Activated CD4-positive, alpha-beta T cell treated with anti-CD3 and anti-CD28 coated beads for 36 hours (primary cell): ENCODE measurements around the gene PNMA8B. TPM values are rescaled to one million over a fixed set of nuclear protein-coding genes. Genes with fewer than 3 reads are reported as not detected.
"Not testable (repeated sequence)": the region's sequence is repeated elsewhere in the genome, so short reads cannot be mapped to it uniquely, and the experiment has no call there.

ENCODE experiments used
- ATAC-seq: fragments of 200-7000 bp; cut with Tn5 transposase; one replicate; pipeline ENCODE4 v1.10.0; 2021; ENCODE audit warnings: mild to moderate bottlenecking, moderate library complexity
- CTCF ChIA-PET: fragments of 350-600 bp; sonication (Branson Sonifier 250); formaldehyde crosslinking; loops from one replicate; lab custom pipeline; 2021; ENCODE audit warnings: antibody characterized with exemption; lab: Charles Lee
- POLR2A ChIA-PET: fragments of 350-600 bp; sonication (Branson Sonifier 250); formaldehyde crosslinking; loops from one replicate; lab custom pipeline; 2021; ENCODE audit warnings: antibody characterized with exemption, inconsistent platforms; lab: Charles Lee
- DNase-seq: peaks from one replicate; pipeline ENCODE4 v3.0.0-alpha.2; 2020
- H3K27ac Mint-ChIP-seq: one replicate; pipeline ENCODE4 v1.8.0; 2021; ENCODE audit warnings: mixed read lengths
- H3K27me3 Mint-ChIP-seq: one replicate; pipeline ENCODE4 v1.8.0; 2021; ENCODE audit warnings: mixed read lengths
- H3K36me3 Mint-ChIP-seq: one replicate; pipeline ENCODE4 v1.8.0; 2021; ENCODE audit warnings: low read depth, mixed read lengths
- H3K4me1 Mint-ChIP-seq: one replicate; pipeline ENCODE4 v1.8.0; 2021; ENCODE audit warnings: mixed read lengths
- H3K4me3 Mint-ChIP-seq: one replicate; pipeline ENCODE4 v1.8.0; 2021; ENCODE audit warnings: mild to moderate bottlenecking, moderate library complexity, mixed read lengths
- H3K9me3 Mint-ChIP-seq: one replicate; pipeline ENCODE4 v1.8.0; 2021; ENCODE audit warnings: low read depth, mixed read lengths
- intact Hi-C, 2 experiments: fragments of 100-400 bp; cut with DNase I in 1 of 2; cut with micrococcal nuclease in 1 of 2; formaldehyde crosslinking; loops; one replicate each; pipeline versions ENCODE4 v1.14.2 to v1.15.1; 2022 to 2024; cut with DNase I, micrococcal nuclease
- total RNA-seq, 2 experiments: library from RNA; stranded (reverse); gene quantifications; one replicate each; pipeline ENCODE4 v1.2.3, GENCODE V29; 2021

The PNMA8B gene
- total RNA-seq, 2 experiments from 2014 or later, result 0.07 to 0.14 TPM

DNA sequence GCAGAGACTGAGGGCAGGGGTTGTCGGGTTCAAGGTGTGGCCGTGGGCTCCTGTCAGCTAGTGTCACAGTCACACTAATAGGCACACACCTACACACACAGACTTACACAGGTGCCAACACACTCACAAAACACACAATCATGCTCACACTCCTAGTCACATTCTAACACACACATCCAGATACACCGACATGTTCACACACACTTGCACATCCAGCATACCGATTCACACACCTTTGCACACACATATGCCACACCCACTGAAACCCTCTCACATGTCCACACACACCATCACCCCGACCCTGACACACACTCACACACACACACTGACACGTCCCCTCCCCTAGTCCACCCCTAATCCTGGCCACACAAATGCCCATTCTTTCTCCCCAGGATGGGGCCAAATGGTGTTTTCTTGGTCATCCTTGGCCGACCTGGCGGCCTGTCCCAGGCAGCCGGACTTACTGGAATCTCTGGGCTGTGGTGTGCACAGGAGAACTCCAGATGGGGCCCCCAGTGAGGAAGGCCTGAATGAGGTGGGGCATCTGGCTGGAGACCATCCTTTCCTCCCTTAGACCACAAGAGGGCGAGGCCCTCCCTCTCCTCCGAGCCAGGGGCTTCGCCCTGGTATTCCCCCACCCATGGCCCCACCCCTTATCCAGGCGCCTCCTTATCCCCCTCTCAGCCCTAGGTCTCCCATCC, 19.1 kb upstream of the PNMA8B start:
- Mint-ChIP-seq H3K4me1 (peaks cover 16% of the 10 kb centered on the region), H3K4me3 (no peak overlapping the region), H3K27me3 (peaks cover 21% of the 10 kb centered on the region), H3K9me3 (peaks cover 7% of the 10 kb centered on the region), H3K36me3 (no peaks in the 10 kb centered on the region), H3K27ac (no peak overlapping the region)
- ChIA-PET POLR2A (no interaction called here), CTCF (interaction anchor here (0.7 to 6.1 kb wide), 10 partner anchors 8 to 232 kb away, joined by 3 to 37 read pairs (median 10); partner anchors contain the start of gene DACT3)
- ATAC-seq (no peak), DNase-seq (no peak)
- intact Hi-C loops, result no loop called here

DNA sequence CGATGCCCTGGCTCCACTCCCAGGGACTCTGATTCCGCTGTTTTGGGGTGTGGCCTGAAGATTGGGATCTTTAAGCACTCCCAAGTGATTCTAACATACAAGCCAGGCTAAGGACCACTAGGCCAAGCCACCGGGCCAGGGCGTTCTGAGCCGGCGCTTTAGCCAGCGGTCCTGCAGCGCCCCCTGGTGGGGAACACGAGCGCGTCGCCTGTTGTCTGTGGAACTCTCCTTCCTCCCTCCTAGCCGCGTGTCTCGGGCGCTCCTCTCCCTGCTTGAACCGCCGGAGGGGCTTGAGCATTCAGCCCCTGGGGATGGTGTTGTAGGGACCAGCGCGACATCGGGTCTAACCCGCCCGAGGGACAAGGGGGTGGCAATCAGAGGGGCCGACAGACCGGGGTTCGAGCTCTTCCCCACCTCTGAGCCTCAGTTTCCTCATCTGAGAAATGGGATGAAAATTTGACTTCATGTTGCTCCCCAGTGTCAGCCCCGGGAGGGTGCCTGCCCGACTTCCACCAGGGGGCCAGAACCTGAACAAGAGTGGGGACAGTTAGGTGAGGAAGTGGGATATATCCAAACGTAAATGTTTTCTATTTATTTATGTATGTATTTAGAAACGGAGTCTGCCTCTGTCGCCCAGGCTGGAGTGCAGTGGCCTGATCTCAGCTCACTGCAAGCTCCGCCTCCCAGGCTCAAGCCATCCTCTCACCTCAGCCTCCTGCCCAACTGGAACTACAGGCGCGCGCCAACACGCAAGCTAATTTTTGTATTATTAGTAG, 18.0 kb upstream of the PNMA8B start:
- H3K9me3 Mint-ChIP-seq, result peaks cover 7% of the 10 kb centered on the region
- ATAC-seq, result peak; percentile 60
- POLR2A ChIA-PET, result no interaction called here
- peaks cover 10% of the 10 kb centered on the region for H3K4me1 Mint-ChIP-seq
- H3K36me3 Mint-ChIP-seq, result no peaks in the 10 kb centered on the region
- peaks cover 23% of the 10 kb centered on the region for H3K27me3 Mint-ChIP-seq
- intact Hi-C loops, result loop anchor here in 1 of 2 experiments (1.0 kb wide), 3 partner anchors 111 to 232 kb away; no protein-coding TSS in a partner anchor
- peak; percentile 86 for DNase-seq
- no peak overlapping the region for H3K27ac Mint-ChIP-seq
- CTCF ChIA-PET, result interaction anchor here (0.7 to 6.1 kb wide), 11 partner anchors 9 to 232 kb away, joined by 3 to 37 read pairs (median 7); no protein-coding TSS in a partner anchor
- H3K4me3 Mint-ChIP-seq, result no peak overlapping the region

DNA sequence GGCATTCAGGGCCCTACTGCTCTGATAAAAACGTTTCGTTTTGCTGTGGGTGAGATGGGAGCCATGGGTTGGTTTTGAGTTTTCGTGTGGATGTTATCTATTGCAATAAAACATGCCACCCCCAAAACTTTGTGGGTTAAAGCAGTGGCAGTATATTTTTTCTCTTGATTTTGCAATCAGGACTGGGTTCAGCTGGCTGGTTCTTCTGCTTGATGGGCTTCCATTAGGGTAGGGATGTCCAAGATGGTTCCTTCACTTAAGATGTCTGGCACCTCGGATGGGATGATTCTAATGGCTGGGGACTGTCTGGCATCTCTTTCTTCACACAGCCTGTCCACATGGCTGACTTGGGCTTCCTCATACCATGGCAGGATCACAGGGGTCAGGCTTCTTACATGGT, 15.6 kb upstream of the PNMA8B start:
- ATAC-seq (no peak), DNase-seq (no peak)
- Mint-ChIP-seq H3K4me1 (peaks cover 6% of the 10 kb centered on the region), H3K27ac (no peak overlapping the region), H3K4me3 (no peak overlapping the region), H3K27me3 (peaks cover 29% of the 10 kb centered on the region), H3K36me3 (no peaks in the 10 kb centered on the region), H3K9me3 (peaks cover 7% of the 10 kb centered on the region)
- CTCF ChIA-PET, result interaction anchor here (0.6 to 3.8 kb wide), 7 partner anchors 12 to 186 kb away, joined by 3 to 14 read pairs (median 3); no protein-coding TSS in a partner anchor
- POLR2A ChIA-PET, result no interaction called here
- intact Hi-C loops, result no loop called here

DNA sequence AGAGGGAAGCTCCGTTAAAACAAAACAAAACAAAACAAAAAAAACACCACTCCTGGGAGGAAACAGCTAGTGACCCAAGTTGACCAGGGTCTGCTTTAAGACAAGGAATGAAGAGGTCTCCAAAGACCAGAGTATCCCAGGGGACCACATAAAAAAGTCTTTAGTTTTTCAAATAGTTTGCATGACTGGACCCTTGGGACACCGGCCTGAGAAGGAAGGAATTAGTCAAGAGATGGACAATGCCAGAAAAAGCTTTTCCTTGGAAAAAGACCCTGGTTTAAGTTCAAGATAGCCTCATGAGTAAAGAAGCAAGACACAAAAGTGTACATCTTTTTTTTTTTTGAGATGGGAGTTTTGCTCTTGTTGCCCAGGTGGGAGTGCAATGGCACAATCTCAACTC, 12.5 kb upstream of the PNMA8B start:
- DNase-seq (no peak), ATAC-seq (no peak)
- Mint-ChIP-seq H3K9me3 (peaks cover 7% of the 10 kb centered on the region), H3K27me3 (peaks cover 23% of the 10 kb centered on the region), H3K36me3 (no peaks in the 10 kb centered on the region), H3K4me1 (no peaks in the 10 kb centered on the region), H3K4me3 (no peak overlapping the region), H3K27ac (no peak overlapping the region)
- intact Hi-C loops, result no loop called here
- ChIA-PET CTCF (interaction anchor here (0.7 to 1.1 kb wide), 5 partner anchors 20 to 309 kb away, joined by 3 to 4 read pairs (median 3); no protein-coding TSS in a partner anchor), POLR2A (interaction anchor here (0.6 kb wide), 1 partner anchor 13 kb away, joined by 5 read pairs; no protein-coding TSS in a partner anchor)

DNA sequence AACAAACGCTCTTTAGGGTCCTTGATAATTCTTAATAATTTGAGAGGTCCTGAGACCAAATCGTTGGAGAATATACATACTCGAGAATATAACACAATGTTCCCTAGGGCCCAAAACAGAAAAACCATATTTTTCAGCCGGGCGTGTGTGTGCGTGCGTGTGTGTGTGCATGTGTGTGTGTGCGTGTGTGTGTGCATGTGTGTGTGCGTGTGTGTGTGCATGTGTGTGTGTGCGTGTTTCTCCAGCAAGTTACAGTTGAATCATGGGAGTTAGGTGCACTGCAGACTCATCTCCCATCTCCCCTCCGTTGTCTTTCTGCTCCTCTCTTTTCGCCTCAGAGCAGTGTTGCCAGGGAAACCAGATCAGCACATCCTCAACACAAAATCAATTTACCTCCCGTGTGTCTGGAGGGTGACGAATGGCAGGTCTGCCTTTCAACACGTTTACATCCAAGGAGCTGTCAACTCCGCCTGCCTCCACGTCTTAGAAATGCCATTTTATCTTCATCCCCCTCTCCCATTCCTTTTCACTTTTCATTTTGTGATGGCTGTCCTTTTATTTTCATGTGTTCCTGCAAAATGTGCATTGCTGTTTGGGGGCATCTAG, 8.3 kb upstream of the PNMA8B start:
- DNase-seq (no peak), ATAC-seq (no peak)
- peaks cover 26% of the 10 kb centered on the region for H3K27me3 Mint-ChIP-seq
- CTCF ChIA-PET, result no interaction called here
- POLR2A ChIA-PET, result no interaction called here
- no peaks in the 10 kb centered on the region for H3K4me1 Mint-ChIP-seq
- H3K4me3 Mint-ChIP-seq, result no peak overlapping the region
- no peak overlapping the region for H3K27ac Mint-ChIP-seq
- H3K9me3 Mint-ChIP-seq, result no peaks in the 10 kb centered on the region
- H3K36me3 Mint-ChIP-seq, result no peaks in the 10 kb centered on the region
- intact Hi-C loops, result no loop called here

DNA sequence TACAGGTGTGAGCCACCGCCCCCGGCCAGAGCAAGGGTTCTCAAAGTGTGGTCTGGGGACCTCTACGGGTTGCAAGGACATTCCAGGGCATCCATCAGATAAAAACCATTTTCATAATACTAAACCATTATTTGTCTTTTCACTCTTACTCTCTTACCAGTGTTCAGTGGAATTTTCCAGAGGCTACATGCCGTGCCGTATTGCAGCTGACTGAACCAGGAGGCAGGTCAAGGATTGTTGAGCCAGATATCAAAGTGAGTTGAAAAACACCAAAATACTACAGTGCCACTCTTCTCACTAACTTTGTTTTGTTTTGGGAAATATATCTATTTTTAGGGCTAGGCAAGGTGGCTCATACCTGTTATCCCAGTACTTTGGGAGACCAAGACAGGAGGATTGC, 7.2 kb upstream of the PNMA8B start:
- H3K27me3 Mint-ChIP-seq, result peaks cover 23% of the 10 kb centered on the region
- no peaks in the 10 kb centered on the region for H3K36me3 Mint-ChIP-seq
- ATAC-seq, result no peak
- no peaks in the 10 kb centered on the region for H3K9me3 Mint-ChIP-seq
- H3K27ac Mint-ChIP-seq, result no peak overlapping the region
- intact Hi-C loops, result no loop called here
- no peaks in the 10 kb centered on the region for H3K4me1 Mint-ChIP-seq
- ChIA-PET POLR2A (no interaction called here), CTCF (no interaction called here)
- DNase-seq, result no peak
- no peak overlapping the region for H3K4me3 Mint-ChIP-seq

DNA sequence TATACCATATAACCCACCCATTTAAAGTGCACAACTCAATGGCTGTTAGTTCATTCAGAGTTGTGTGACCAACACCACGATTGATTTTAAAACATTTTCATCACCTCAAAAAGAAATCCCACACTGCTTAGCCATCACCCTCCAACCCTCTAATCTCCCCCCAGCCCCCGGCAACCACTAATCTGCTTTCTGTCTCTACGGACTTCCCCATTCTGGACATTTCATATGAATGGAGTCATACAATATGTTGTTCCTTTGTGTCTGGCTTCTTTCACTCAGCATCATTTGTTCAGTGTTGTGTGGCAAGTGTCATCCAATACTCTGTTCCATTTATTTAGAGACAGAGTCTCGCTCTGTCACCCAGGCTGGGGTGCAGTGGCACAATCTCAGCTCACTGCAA, 4.0 kb upstream of the PNMA8B start:
- ATAC-seq, result no peak
- ChIA-PET CTCF (interaction anchor here (1.4 kb wide), 1 partner anchor 17 kb away, joined by 7 read pairs; no protein-coding TSS in a partner anchor), POLR2A (no interaction called here)
- H3K4me3 Mint-ChIP-seq, result no peak overlapping the region
- intact Hi-C loops, result no loop called here
- H3K27ac Mint-ChIP-seq, result no peak overlapping the region
- no peaks in the 10 kb centered on the region for H3K36me3 Mint-ChIP-seq
- H3K9me3 Mint-ChIP-seq, result no peaks in the 10 kb centered on the region
- H3K4me1 Mint-ChIP-seq, result peaks cover under 1% of the 10 kb centered on the region
- no peak for DNase-seq
- peaks cover 21% of the 10 kb centered on the region for H3K27me3 Mint-ChIP-seq

DNA sequence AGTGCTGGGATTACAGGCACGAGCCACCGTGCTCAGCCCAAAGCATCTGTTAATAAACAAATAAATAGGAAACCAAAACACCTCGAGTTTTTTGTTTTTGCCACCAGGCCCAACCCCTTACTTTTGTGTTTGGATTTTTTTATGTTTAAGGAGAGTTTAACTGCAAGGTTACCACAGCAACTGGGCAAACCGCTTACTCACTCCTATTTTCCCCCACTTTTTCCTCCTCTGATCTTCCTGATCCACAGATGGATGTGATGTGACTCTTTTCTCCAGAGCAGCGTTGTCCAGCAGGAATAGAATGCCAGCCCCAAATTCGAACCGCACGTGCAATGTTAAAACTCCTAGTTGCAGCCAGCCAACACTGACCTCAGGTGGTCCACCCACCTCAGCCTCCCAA, 2.1 kb upstream of the PNMA8B start:
- POLR2A ChIA-PET, result interaction anchor here (0.6 kb wide), 1 partner anchor 912 kb away, joined by 4 read pairs; no protein-coding TSS in a partner anchor
- Mint-ChIP-seq H3K9me3 (no peaks in the 10 kb centered on the region), H3K4me3 (no peak overlapping the region), H3K27ac (no peak overlapping the region), H3K27me3 (peaks cover 30% of the 10 kb centered on the region), H3K4me1 (peaks cover 10% of the 10 kb centered on the region), H3K36me3 (no peaks in the 10 kb centered on the region)
- CTCF ChIA-PET, result no interaction called here
- no peak for DNase-seq
- no peak for ATAC-seq
- intact Hi-C loops, result no loop called here

DNA sequence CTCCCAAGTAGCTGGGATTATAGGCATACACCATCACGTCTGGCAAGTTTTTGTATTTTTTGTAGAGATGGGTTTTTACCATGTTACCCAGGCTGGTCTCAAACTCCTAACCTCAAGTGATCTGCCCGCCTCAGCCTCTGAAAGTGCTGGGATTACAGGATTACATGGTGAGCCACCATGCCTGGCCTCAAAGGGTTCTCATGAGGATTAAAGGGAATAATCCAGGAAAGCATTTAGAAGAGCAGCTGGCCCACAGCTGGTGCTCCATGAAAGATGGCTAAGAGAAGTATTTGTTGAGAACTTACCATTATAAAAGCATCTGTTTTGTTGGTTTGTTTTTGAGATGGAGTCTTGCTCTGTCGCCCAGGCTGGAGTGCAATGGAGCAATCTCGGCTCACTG, 1.2 kb upstream of the PNMA8B start:
- H3K27ac Mint-ChIP-seq, H3K36me3 Mint-ChIP-seq, intact Hi-C loops, H3K9me3 Mint-ChIP-seq, H3K4me3 Mint-ChIP-seq, ATAC-seq, DNase-seq, H3K4me1 Mint-ChIP-seq: not testable (repeated sequence)
- ChIA-PET POLR2A (interaction anchor here (0.5 kb wide), 1 partner anchor 98 kb away, joined by 3 read pairs; no protein-coding TSS in a partner anchor), CTCF (interaction anchor here (0.5 to 0.8 kb wide), 4 partner anchors 26 to 194 kb away, joined by 3 to 4 read pairs (median 3); no protein-coding TSS in a partner anchor)
- peaks cover 33% of the 10 kb centered on the region for H3K27me3 Mint-ChIP-seq

DNA sequence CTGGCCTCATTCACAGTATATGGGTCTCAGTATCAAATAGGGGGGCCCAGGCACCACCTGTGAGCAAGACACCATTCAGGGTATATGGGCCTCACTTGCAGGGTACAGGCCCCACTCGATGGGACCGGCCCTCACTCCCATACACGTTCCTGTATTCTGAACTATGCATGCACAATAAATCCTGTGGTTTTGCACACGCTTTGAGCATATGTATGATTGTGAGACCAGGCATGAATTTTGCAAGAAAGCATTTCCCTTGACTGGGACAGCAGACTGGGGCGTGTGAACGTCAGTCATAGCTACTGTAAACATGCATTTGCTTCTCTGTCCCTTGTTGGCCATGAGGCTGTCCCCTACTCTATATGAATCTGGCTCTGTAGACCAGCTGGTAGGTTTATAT, 637 bp upstream of the PNMA8B start:
- Mint-ChIP-seq H3K4me3 (no peak overlapping the region), H3K27ac (no peak overlapping the region), H3K27me3 (peaks cover 38% of the 10 kb centered on the region), H3K4me1 (peaks cover 10% of the 10 kb centered on the region), H3K9me3 (no peaks in the 10 kb centered on the region), H3K36me3 (no peaks in the 10 kb centered on the region)
- DNase-seq (no peak), ATAC-seq (no peak)
- intact Hi-C loops, result no loop called here
- ChIA-PET CTCF (interaction anchor here (0.6 to 0.8 kb wide), 4 partner anchors 27 to 194 kb away, joined by 3 to 4 read pairs (median 3); no protein-coding TSS in a partner anchor), POLR2A (no interaction called here)
